Bronchial epithelial cell (primary cell): ENCODE measurements around the gene PTGFRN. TPM values are rescaled to one million over a fixed set of nuclear protein-coding genes. Genes with fewer than 3 reads are reported as not detected.
A peak's percentile ranks its signal among the peaks of the same experiment; 100 is the strongest.

ENCODE experiments used
- DNase-seq: peaks from one replicate; pipeline ENCODE4 v3.0.0-alpha.2; 2010; ENCODE audit warnings: low read depth
- FAIRE-seq: peaks from 2 replicates; lab custom pipeline; 2011; peaks lifted over from hg19 to GRCh38; lab: Jason Lieb, UNC
- H3K27me3 ChIP-seq: 2 replicates; pipeline ENCODE4 v1.5.1; 2011; ENCODE audit warnings: low read length; ENCODE audit not compliant: control insufficient read depth, insufficient read depth
- H3K36me3 ChIP-seq: 2 replicates; pipeline ENCODE4 v1.5.1; 2011; ENCODE audit warnings: low read length; ENCODE audit not compliant: control insufficient read depth, insufficient read depth
- H3K4me3 ChIP-seq: 2 replicates; pipeline ENCODE4 v1.5.1; 2011; ENCODE audit warnings: mild to moderate bottlenecking, low read depth, low read length, control low read depth
- total RNA-seq: library from RNA; depleted of rRNA; stranded (reverse); fragments of >200 nt; gene quantifications from 2 replicates; pipeline ENCODE4 v1.2.1, GENCODE V29; 2014
- TF ChIP-seq, protein P1 (sequence below): IDR thresholded peaks from 2 replicates; pipeline ENCODE4 v1.5.1; 2011; ENCODE audit warnings: mild to moderate bottlenecking, moderate library complexity, low read length, control low read depth, inconsistent platforms; ENCODE audit not compliant: insufficient read depth, severe bottlenecking

The PTGFRN gene
- total RNA-seq, 1 donor from 2014 or later = 89.2 TPM

- no peaks in the 10 kb centered on the region for H3K27me3 ChIP-seq
- H3K36me3 ChIP-seq = no peaks in the 10 kb centered on the region
- TF ChIP-seq, protein P1, sequence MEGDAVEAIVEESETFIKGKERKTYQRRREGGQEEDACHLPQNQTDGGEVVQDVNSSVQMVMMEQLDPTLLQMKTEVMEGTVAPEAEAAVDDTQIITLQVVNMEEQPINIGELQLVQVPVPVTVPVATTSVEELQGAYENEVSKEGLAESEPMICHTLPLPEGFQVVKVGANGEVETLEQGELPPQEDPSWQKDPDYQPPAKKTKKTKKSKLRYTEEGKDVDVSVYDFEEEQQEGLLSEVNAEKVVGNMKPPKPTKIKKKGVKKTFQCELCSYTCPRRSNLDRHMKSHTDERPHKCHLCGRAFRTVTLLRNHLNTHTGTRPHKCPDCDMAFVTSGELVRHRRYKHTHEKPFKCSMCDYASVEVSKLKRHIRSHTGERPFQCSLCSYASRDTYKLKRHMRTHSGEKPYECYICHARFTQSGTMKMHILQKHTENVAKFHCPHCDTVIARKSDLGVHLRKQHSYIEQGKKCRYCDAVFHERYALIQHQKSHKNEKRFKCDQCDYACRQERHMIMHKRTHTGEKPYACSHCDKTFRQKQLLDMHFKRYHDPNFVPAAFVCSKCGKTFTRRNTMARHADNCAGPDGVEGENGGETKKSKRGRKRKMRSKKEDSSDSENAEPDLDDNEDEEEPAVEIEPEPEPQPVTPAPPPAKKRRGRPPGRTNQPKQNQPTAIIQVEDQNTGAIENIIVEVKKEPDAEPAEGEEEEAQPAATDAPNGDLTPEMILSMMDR = no peak
- no peak overlapping the region for H3K4me3 ChIP-seq
- FAIRE-seq (no peak), DNase-seq (no peak)
These were observed 5.0 kb downstream of the PTGFRN start for GRCh38 chr1:116914667-116915066.

DNA sequence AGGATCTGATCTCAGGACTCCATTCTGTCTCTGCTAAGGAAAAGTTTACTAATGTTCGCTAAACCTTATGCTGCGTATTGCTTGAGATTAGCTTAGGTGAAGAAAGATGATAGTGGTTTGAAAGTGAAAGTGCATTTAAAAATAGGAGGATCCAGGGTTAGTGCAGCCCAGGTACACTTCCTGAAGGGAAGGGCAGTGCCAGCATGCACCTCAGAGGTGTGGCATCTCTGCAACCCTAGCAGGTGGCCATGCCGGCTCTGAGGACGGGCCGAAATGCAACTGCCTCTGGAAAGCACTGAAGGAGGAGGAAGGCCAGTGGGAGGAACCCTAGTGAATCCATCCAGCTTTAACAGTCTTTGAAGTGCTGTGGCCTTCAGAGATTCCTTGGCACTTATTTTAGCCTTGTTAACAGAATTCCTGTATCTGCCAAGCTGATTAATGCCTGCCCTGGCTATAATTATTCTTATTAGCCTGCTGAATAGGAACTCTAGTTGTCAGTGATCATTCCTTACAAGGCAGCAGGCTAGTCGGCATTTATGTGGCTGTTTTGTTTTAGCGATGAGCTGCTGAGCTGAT lies 5.5 kb downstream of the PTGFRN start:
- DNase-seq = no peak
- H3K4me3 ChIP-seq = no peak overlapping the region
- TF ChIP-seq, protein P1 = no peak
- no peaks in the 10 kb centered on the region for H3K36me3 ChIP-seq
- FAIRE-seq = no peak
- no peaks in the 10 kb centered on the region for H3K27me3 ChIP-seq

DNA sequence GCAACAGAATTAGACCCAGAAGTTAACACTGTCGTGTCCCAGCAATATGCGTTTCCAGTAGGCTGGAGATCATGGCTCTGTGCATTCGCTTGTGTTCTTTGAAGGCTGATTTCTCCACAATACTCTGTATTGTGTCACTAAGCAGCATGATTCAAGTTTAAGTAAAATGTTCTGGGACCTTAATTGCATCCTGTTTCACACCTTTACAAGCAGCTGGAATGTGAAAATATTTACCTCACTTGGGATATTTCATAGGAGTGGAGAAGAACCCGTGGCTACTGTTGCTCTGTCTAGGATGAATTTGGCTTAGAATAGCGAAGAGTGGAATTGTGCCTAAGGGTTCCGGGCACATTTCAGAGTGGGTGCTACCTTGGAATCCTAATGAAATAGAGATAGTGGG lies 6.3 kb downstream of the PTGFRN start:
- FAIRE-seq = no peak
- TF ChIP-seq, protein P1 = no peak

GRCh38 chr1:116916533-116917445 lies 7.1 kb downstream of the PTGFRN start:
- no peak overlapping the region for H3K4me3 ChIP-seq
- DNase-seq (peak; percentile 68), FAIRE-seq (no peak)
- no peaks in the 10 kb centered on the region for H3K36me3 ChIP-seq
- no peaks in the 10 kb centered on the region for H3K27me3 ChIP-seq
- TF ChIP-seq, protein P1 = no peak

More for the DNA sequence above, 6.3 kb downstream of the PTGFRN start:
- Histone ChIP-seq H3K27me3 (no peaks in the 10 kb centered on the region), H3K4me3 (no peak overlapping the region), H3K36me3 (no peaks in the 10 kb centered on the region)
- no peak for DNase-seq

GRCh38 chr1:116918714-116919357 lies 9.1 kb downstream of the PTGFRN start:
- H3K36me3 ChIP-seq = no peaks in the 10 kb centered on the region
- no peak overlapping the region for H3K4me3 ChIP-seq
- H3K27me3 ChIP-seq = no peaks in the 10 kb centered on the region
- DNase-seq (peak; percentile 88), FAIRE-seq (no peak)
- TF ChIP-seq, protein P1 = no peak
